ENCODE data around the gene FLOT2.

- no peak for TF ChIP-seq CTCF (IDR thresholded peaks at IDR 0.05)
- no peak for TF ChIP-seq POLR2A (IDR thresholded peaks at IDR 0.05)
These were observed at the start of gene FLOT2 for GRCh38 chr17:28896884-28897768.

Measured in lower leg skin (tissue), 3 donors.